COLO668 (cell line): ENCODE results near the gene RECK.

Experiments used
- DNase-seq: peaks from one replicate; lab custom pipeline; 2025; ENCODE audit not compliant: unreplicated experiment; lab: John Stamatoyannopoulos, UW

RECK gene

GRCh38 chr9:36025746-36026145 lies 11.0 kb upstream of the RECK start:
- no peak for DNase-seq

GRCh38 chr9:36029202-36029601 lies 7.5 kb upstream of the RECK start:
- no peak for DNase-seq

GRCh38 chr9:36029765-36030528 lies 6.8 kb upstream of the RECK start:
- DNase-seq, result no peak

GRCh38 chr9:36030871-36031270 lies 5.8 kb upstream of the RECK start:
- no peak for DNase-seq

GRCh38 chr9:36031774-36032555 lies 4.7 kb upstream of the RECK start:
- no peak for DNase-seq

GRCh38 chr9:36033788-36034187 lies 2.9 kb upstream of the RECK start:
- no peak for DNase-seq

GRCh38 chr9:36034234-36034633 lies 2.5 kb upstream of the RECK start:
- no peak for DNase-seq

- DNase-seq, result no peak
Observed at GRCh38 chr9:36035006-36035405, 1.7 kb upstream of the RECK start.

- DNase-seq, result no peak
Observed at GRCh38 chr9:36036253-36036779, 397 bp upstream of the RECK start.

- DNase-seq, result no peak
Observed at GRCh38 chr9:36037549-36038122, 923 bp downstream of the RECK start.

GRCh38 chr9:36039121-36039520 lies 2.4 kb downstream of the RECK start:
- no peak for DNase-seq

GRCh38 chr9:36039696-36040095 lies 3.0 kb downstream of the RECK start:
- no peak for DNase-seq

GRCh38 chr9:36040271-36040925 lies 3.7 kb downstream of the RECK start:
- DNase-seq, result no peak

GRCh38 chr9:36041506-36041905 lies 4.8 kb downstream of the RECK start:
- no peak for DNase-seq

- no peak for DNase-seq
Observed at GRCh38 chr9:36045610-36046009, 8.9 kb downstream of the RECK start.

- DNase-seq, result no peak
Observed at GRCh38 chr9:36046923-36047322, 10.2 kb downstream of the RECK start.

- no peak for DNase-seq
Observed at GRCh38 chr9:36049408-36049807, 12.7 kb downstream of the RECK start.

- DNase-seq, result no peak
Observed at GRCh38 chr9:36050476-36050875, 13.8 kb downstream of the RECK start.

- DNase-seq, result no peak
Observed at GRCh38 chr9:36051317-36051716, 14.6 kb downstream of the RECK start.

GRCh38 chr9:36053971-36054370 lies 17.3 kb downstream of the RECK start:
- no peak for DNase-seq

- no peak for DNase-seq
Observed at GRCh38 chr9:36056896-36057295, 20.2 kb downstream of the RECK start.
